Bronchial epithelial cell (primary cell): Measurements from ENCODE around the gene MRPL14. TPM values are rescaled to one million over a fixed set of nuclear protein-coding genes. Genes with fewer than 3 reads are reported as not detected.
A peak's percentile ranks its signal among the peaks of the same experiment; 100 is the strongest.

ENCODE experiments used
- DNase-seq: peaks from one replicate; pipeline ENCODE4 v3.0.0-alpha.2; 2010; ENCODE audit warnings: low read depth
- FAIRE-seq: peaks from 2 replicates; lab custom pipeline; 2011; peaks lifted over from hg19 to GRCh38; lab: Jason Lieb, UNC
- H3K27me3 ChIP-seq: 2 replicates; pipeline ENCODE4 v1.5.1; 2011; ENCODE audit warnings: low read length; ENCODE audit not compliant: control insufficient read depth, insufficient read depth
- H3K36me3 ChIP-seq: 2 replicates; pipeline ENCODE4 v1.5.1; 2011; ENCODE audit warnings: low read length; ENCODE audit not compliant: control insufficient read depth, insufficient read depth
- H3K4me3 ChIP-seq: 2 replicates; pipeline ENCODE4 v1.5.1; 2011; ENCODE audit warnings: mild to moderate bottlenecking, low read depth, low read length, control low read depth
- CTCF ChIP-seq: IDR thresholded peaks from 2 replicates; pipeline ENCODE4 v1.5.1; 2011; ENCODE audit warnings: mild to moderate bottlenecking, moderate library complexity, low read length, control low read depth, inconsistent platforms; ENCODE audit not compliant: insufficient read depth, severe bottlenecking
- total RNA-seq: library from RNA; depleted of rRNA; stranded (reverse); fragments of >200 nt; gene quantifications from 2 replicates; pipeline ENCODE4 v1.2.1, GENCODE V29; 2014

Gene MRPL14
- total RNA-seq, 1 donor from 2014 or later, result 90.0 TPM

GRCh38 chr6:44080561-44081521, 46.4 kb downstream of the MRPL14 start:
- Histone ChIP-seq H3K27me3 (no peaks in the 10 kb centered on the region), H3K36me3 (no peaks in the 10 kb centered on the region), H3K4me3 (no peak overlapping the region)
- DNase-seq, result no peak
- TF ChIP-seq CTCF, result no peak
- FAIRE-seq, result no peak

DNA sequence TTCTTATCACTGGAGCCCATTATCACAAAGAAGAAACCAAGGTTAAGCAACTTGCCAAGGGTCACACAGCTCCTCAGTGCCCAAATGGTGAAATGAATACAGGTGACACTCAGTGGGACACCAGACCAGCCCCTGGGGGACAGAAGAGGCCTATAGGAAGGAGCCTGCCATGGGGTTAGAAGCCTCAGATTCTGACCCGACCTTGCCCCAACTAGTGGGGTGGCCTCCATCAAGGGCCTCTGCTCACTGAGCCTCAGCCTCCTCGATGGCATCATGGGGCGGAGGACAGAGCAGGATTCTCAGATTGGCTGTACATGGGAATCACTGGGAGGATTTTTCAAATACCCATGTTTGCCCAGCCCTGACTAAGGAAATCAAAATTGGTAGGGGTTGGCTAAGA, 47.6 kb downstream of the MRPL14 start:
- H3K27me3 ChIP-seq, result no peaks in the 10 kb centered on the region
- no peak for FAIRE-seq

GRCh38 chr6:44078827-44079671, 48.2 kb downstream of the MRPL14 start:
- DNase-seq, result peak; percentile 66

More for the DNA sequence above, 47.6 kb downstream of the MRPL14 start:
- no peak for DNase-seq
- H3K4me3 ChIP-seq, result no peak overlapping the region
- no peaks in the 10 kb centered on the region for H3K36me3 ChIP-seq
- TF ChIP-seq CTCF, result no peak

DNA sequence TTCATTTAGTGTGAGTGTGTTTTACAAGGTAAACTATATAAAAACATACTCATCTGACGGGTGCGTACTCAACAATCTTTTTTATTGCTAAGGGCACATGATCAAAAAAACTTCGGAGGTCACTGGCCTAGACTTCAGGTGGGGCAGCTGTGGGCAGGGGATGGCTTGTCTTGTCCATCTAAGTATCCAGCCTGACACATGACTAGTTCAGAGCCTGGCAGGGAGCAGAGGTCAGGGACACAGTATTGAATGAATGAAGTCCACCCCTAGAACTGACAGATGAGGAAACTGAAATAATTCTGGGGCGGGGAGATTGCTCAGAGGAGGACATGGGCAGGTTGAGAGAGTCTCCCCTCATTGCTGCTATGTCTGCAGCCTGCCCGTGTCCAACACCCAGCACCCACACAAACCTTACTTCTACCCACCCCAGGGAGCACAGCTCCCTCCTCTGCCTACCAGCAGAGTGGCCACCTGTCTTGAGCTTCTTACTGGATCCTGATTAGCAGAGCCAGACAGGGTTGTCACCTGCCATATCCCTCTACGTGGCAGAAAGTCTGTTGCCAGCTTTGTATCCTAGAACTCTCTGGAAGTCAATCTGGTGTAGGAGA, 48.9 kb downstream of the MRPL14 start:
- H3K36me3 ChIP-seq, result no peaks in the 10 kb centered on the region
- no peak for FAIRE-seq
- DNase-seq, result no peak
- no peak overlapping the region for H3K4me3 ChIP-seq
- no peaks in the 10 kb centered on the region for H3K27me3 ChIP-seq
- no peak for TF ChIP-seq CTCF

More at GRCh38 chr6:44078827-44079671, 48.2 kb downstream of the MRPL14 start:
- Histone ChIP-seq H3K27me3 (no peaks in the 10 kb centered on the region), H3K36me3 (no peaks in the 10 kb centered on the region), H3K4me3 (no peak overlapping the region)
- peak; percentile 87 for TF ChIP-seq CTCF
- no peak for FAIRE-seq

GRCh38 chr6:44077214-44077946, 49.9 kb downstream of the MRPL14 start:
- H3K36me3 ChIP-seq, result no peaks in the 10 kb centered on the region
- H3K4me3 ChIP-seq, result no peak overlapping the region
- DNase-seq (no peak), FAIRE-seq (no peak)
- TF ChIP-seq CTCF, result no peak
- no peaks in the 10 kb centered on the region for H3K27me3 ChIP-seq
